Lower lobe of right lung (tissue), 2 donors: ENCODE data around the gene CACNA1I. TPM values are rescaled to one million over a fixed set of nuclear protein-coding genes. Genes with fewer than 3 reads are reported as not detected.

Experiments
- ATAC-seq, 2 donors: fragments of 200-7000 bp; cut with Tn5 transposase; one replicate each; pipeline ENCODE4 v1.9.1; 2020 to 2022; ENCODE audit warnings: mild to moderate bottlenecking in 2 of 2, moderate library complexity in 2 of 2
- DNase-seq: peaks from one replicate; pipeline ENCODE4 v3.0.0-alpha.2; 2020
- H3K27ac ChIP-seq: fragments of 200-600 bp; one replicate; pipeline ENCODE4 v1.8.0; 2022
- H3K27me3 ChIP-seq: fragments of 200-600 bp; one replicate; pipeline ENCODE4 v1.8.0; 2022; ENCODE audit warnings: low read depth
- H3K36me3 ChIP-seq: fragments of 200-600 bp; one replicate; pipeline ENCODE4 v1.8.0; 2022; ENCODE audit warnings: mild to moderate bottlenecking
- H3K4me1 ChIP-seq: fragments of 200-600 bp; one replicate; pipeline ENCODE4 v1.8.0; 2022
- H3K4me3 ChIP-seq: fragments of 200-600 bp; one replicate; pipeline ENCODE4 v1.8.0; 2022; ENCODE audit warnings: mild to moderate bottlenecking
- H3K9me3 ChIP-seq: fragments of 200-600 bp; one replicate; pipeline ENCODE4 v1.8.0; 2022
- intact Hi-C: fragments of 100-400 bp; cut with DNase I; formaldehyde crosslinking; loops from one replicate; pipeline ENCODE4 v1.11.0; 2022
- total RNA-seq: library from RNA; stranded (reverse); fragmentation: NEBNext Ultra II Directional; extraction: Animal tissue kit (Norgen Biotek cat#: 25700); gene quantifications from one replicate; pipeline ENCODE4 v1.2.1, GENCODE V29; 2021
- TF ChIP-seq, protein P1 (sequence below): fragments of 200-600 bp; IDR thresholded peaks from one replicate; pipeline ENCODE4 v1.8.0; 2022; ENCODE audit warnings: antibody characterized with exemption, mild to moderate bottlenecking
- donor health status: DM: no; HTN: yes; CAD: no; lungs with severe emphysema.

The CACNA1I gene
- total RNA-seq, 1 donor from 2014 or later = 0.21 TPM

DNA sequence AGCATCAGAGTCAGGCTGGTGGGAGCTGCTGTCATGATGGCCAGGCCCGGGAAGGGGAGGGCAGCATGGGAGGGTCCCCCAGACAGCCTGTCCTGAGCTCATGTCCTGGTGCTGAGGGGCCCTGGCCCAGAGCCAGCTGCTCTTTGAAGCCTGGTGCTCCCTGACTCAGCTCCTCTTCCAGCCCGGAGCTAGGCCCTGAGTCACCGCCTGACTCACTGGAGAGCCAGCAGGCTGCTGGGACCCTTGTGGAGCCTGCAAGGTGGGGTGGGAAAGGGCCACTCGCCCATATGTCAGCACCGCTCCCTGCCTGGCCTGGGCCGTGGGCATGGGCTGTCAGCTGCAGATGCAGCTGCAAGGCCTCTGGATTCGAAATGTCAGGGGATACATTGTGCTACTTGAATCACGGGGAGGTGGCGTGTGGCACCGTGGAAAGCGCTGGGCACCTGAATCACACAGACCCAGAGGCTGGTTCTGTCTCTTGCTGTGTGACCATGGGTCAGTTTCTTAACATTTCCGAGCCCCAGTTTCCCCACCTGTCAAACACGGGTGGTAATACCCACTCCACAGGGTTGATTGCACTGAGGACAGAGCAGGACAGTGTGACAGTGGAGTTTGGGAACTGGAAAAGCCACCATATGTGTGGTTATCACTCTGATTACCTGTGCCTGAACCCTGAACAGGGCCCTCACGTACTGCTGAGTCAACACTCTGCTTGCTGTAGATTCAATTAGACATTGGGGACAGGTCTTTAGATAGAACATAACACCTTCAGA lies 4.4 kb downstream of the CACNA1I start:
- H3K4me1 ChIP-seq = no peaks in the 10 kb centered on the region
- intact Hi-C loops = no loop called here
- H3K27me3 ChIP-seq = peaks cover 10% of the 10 kb centered on the region
- DNase-seq (no peak), ATAC-seq (no peak)
- no peaks in the 10 kb centered on the region for H3K9me3 ChIP-seq
- no peak overlapping the region for H3K27ac ChIP-seq
- H3K4me3 ChIP-seq = no peak overlapping the region
- TF ChIP-seq, protein P1, sequence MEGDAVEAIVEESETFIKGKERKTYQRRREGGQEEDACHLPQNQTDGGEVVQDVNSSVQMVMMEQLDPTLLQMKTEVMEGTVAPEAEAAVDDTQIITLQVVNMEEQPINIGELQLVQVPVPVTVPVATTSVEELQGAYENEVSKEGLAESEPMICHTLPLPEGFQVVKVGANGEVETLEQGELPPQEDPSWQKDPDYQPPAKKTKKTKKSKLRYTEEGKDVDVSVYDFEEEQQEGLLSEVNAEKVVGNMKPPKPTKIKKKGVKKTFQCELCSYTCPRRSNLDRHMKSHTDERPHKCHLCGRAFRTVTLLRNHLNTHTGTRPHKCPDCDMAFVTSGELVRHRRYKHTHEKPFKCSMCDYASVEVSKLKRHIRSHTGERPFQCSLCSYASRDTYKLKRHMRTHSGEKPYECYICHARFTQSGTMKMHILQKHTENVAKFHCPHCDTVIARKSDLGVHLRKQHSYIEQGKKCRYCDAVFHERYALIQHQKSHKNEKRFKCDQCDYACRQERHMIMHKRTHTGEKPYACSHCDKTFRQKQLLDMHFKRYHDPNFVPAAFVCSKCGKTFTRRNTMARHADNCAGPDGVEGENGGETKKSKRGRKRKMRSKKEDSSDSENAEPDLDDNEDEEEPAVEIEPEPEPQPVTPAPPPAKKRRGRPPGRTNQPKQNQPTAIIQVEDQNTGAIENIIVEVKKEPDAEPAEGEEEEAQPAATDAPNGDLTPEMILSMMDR = no peak
- H3K36me3 ChIP-seq = no peaks in the 10 kb centered on the region

- H3K9me3 ChIP-seq = no peaks in the 10 kb centered on the region
- no peaks in the 10 kb centered on the region for H3K4me1 ChIP-seq
- intact Hi-C loops = no loop called here
- no peaks in the 10 kb centered on the region for H3K36me3 ChIP-seq
- no peak overlapping the region for H3K4me3 ChIP-seq
- TF ChIP-seq, protein P1 = no peak
- DNase-seq = no peak
- H3K27me3 ChIP-seq = peaks cover 10% of the 10 kb centered on the region
- H3K27ac ChIP-seq = no peak overlapping the region
- no peak for ATAC-seq
Measured at GRCh38 chr22:39575552-39575825, 4.9 kb downstream of the CACNA1I start.

DNA sequence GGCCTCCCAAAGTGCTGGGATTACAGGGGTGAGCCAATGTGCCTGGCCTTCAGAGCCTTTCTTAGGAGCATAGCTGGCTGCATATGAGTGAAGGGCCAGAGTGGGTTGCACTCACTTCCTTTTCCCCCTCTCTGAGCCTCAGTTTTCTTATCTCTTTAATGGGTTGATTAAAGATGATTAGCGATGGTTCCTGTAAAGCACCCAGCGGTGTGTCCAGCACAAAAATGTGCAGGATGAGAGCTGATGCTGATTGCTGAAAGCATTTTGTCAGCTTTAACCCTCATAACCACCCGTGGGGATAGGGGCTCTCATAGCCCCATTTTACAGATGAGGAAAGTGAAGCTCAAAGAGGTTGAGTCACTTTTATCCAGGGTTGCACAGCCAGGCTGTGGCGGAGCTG lies 5.5 kb downstream of the CACNA1I start:
- Histone ChIP-seq H3K27me3 (peaks cover 14% of the 10 kb centered on the region), H3K27ac (no peak overlapping the region), H3K4me3 (no peak overlapping the region), H3K36me3 (no peaks in the 10 kb centered on the region), H3K9me3 (no peaks in the 10 kb centered on the region), H3K4me1 (no peaks in the 10 kb centered on the region)
- TF ChIP-seq, protein P1 = no peak
- intact Hi-C loops = no loop called here
- no peak for ATAC-seq
- no peak for DNase-seq

- intact Hi-C loops = no loop called here
- no peaks in the 10 kb centered on the region for H3K36me3 ChIP-seq
- H3K4me3 ChIP-seq = no peak overlapping the region
- no peak for DNase-seq
- no peak overlapping the region for H3K27ac ChIP-seq
- no peaks in the 10 kb centered on the region for H3K4me1 ChIP-seq
- peaks cover 16% of the 10 kb centered on the region for H3K27me3 ChIP-seq
- no peak for ATAC-seq
- TF ChIP-seq, protein P1 = no peak
- H3K9me3 ChIP-seq = no peaks in the 10 kb centered on the region
Measured at GRCh38 chr22:39577366-39577765, 6.8 kb downstream of the CACNA1I start.

DNA sequence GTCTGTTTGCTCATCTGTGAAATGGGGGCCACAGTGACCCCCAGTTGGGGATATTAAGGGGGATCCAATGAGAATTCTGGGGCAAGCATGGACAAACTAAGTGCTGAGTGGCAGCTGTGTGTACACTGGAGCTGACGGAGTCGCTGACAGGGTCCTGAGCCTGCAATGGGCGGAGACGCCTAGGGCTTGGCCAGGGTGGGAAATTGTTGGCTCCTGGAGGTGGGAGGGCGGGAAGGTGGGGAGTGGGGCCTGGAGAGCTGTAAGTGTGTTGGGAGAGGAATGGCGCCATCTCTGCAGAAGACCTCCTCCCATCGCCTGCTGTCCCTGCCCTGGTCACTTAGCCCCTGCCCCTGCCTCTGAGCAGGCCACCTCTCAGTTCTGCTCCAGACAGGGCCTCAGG lies 7.3 kb downstream of the CACNA1I start:
- no peak for DNase-seq
- intact Hi-C loops = no loop called here
- no peaks in the 10 kb centered on the region for H3K4me1 ChIP-seq
- TF ChIP-seq, protein P1 = no peak
- H3K27me3 ChIP-seq = peaks cover 16% of the 10 kb centered on the region
- H3K4me3 ChIP-seq = no peak overlapping the region
- ATAC-seq = no peak
- no peak overlapping the region for H3K27ac ChIP-seq
- H3K9me3 ChIP-seq = no peaks in the 10 kb centered on the region
- no peaks in the 10 kb centered on the region for H3K36me3 ChIP-seq
